ENCODE results near the gene ADCYAP1.

DNA sequence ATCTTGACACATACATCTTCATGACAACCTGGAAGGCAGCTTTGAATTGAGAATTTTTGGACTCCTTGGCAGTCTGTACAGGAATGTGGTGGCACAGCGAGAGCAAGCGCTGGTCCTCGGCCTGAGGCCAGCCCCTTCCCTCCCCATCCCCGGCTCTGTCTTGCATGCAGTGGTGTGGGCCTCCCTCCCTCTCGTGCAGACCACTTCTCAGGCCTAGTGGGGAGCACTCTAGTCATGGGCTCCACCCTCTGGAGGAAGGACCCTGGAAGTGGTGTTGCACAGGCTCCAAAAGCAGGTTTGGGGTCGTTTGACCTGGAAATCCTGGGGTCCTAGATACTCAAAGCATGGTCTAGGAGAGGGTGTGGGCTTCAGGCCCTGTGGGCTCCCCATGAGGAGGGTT is 32.3 kb downstream of the ADCYAP1 start:
- TF ChIP-seq CTCF (IDR thresholded peaks at IDR 0.05) = no peak
- TF ChIP-seq EZH2 (IDR thresholded peaks at IDR 0.05; ENCODE audit: borderline replicate concordance, insufficient read depth, low read depth, low read length, poor library complexity, severe bottlenecking) = no peak

Measured in B cell (primary cell).